Muscle layer of duodenum (tissue), 2 donors: ENCODE results near the gene CDHR2.
"Not testable (repeated sequence)": the region's sequence is repeated elsewhere in the genome, so short reads cannot be mapped to it uniquely, and the experiment has no call there.

Source experiments
- H3K27ac ChIP-seq: one replicate; pipeline ENCODE4 v1.7.0; 2013; ENCODE audit warnings: mild to moderate bottlenecking, low read length
- H3K27me3 ChIP-seq: one replicate; pipeline ENCODE4 v1.7.0; 2013; ENCODE audit warnings: low read depth, mild to moderate bottlenecking, control low read depth, low read length
- H3K36me3 ChIP-seq, 2 donors: one replicate each; pipeline ENCODE4 v1.7.0; 2013; ENCODE audit warnings: low read length in 2 of 2, control low read depth in 1 of 2, mild to moderate bottlenecking in 1 of 2; ENCODE audit not compliant: insufficient read depth in 2 of 2, control insufficient read depth in 1 of 2
- H3K4me1 ChIP-seq, 2 donors: one replicate each; pipeline ENCODE4 v1.7.0; 2013; ENCODE audit warnings: low read length in 2 of 2, mild to moderate bottlenecking in 2 of 2, control low read depth in 1 of 2, moderate library complexity in 1 of 2; ENCODE audit not compliant: insufficient read depth in 2 of 2, control insufficient read depth in 1 of 2
- H3K4me3 ChIP-seq, 2 donors: one replicate each; pipeline ENCODE4 v1.7.0; 2013; ENCODE audit warnings: low read length in 2 of 2, low read depth in 1 of 2, mild to moderate bottlenecking in 1 of 2
- H3K9me3 ChIP-seq, 2 donors: one replicate each; pipeline ENCODE4 v1.7.0; 2013; ENCODE audit warnings: low read length in 2 of 2, control low read depth in 1 of 2, mild to moderate bottlenecking in 1 of 2; ENCODE audit not compliant: control insufficient read depth in 1 of 2
- donor health status: healthy.

The CDHR2 gene

GRCh38 chr5:176593273-176593869 lies 44.2 kb downstream of the CDHR2 start:
- Histone ChIP-seq H3K4me1 (peaks cover 0 to 4% of the 10 kb centered on the region in 2 donors), H3K4me3 (no peak overlapping the region), H3K9me3 (no peaks in the 10 kb centered on the region), H3K27ac (no peak overlapping the region), H3K36me3 (no peaks in the 10 kb centered on the region), H3K27me3 (no peaks in the 10 kb centered on the region)

DNA sequence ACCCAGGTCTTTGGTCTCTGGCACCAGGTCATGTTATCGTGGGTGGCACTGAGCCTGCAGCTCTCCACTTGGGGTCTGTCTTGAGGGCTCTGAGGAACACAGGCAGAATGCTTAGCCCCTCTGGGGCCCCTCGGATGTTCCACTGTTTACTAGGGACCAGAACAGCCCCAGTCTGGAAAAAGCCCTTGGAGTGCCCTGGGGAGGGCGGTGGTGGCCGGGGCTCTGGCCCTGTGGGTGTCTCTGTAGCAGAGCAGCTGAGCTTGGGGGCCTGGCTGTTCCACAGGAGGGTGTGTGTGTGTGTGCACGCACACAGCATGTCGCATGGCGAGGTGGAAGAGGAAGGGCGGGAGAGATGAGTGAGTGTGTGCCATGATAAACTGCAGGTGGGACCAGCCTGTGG lies 45.4 kb downstream of the CDHR2 start:
- Histone ChIP-seq H3K4me1 (peaks cover 0 to 4% of the 10 kb centered on the region in 2 donors), H3K36me3 (no peaks in the 10 kb centered on the region), H3K9me3 (no peaks in the 10 kb centered on the region), H3K27me3 (peaks cover 4% of the 10 kb centered on the region), H3K4me3 (no peak overlapping the region), H3K27ac (no peak overlapping the region)

GRCh38 chr5:176595386-176595943 lies 46.3 kb downstream of the CDHR2 start:
- no peak overlapping the region for H3K4me3 ChIP-seq
- H3K27me3 ChIP-seq: peaks cover 4% of the 10 kb centered on the region
- H3K9me3 ChIP-seq: no peaks in the 10 kb centered on the region
- no peak overlapping the region for H3K27ac ChIP-seq
- no peaks in the 10 kb centered on the region for H3K36me3 ChIP-seq
- peaks cover 0 to 4% of the 10 kb centered on the region in 2 donors for H3K4me1 ChIP-seq

DNA sequence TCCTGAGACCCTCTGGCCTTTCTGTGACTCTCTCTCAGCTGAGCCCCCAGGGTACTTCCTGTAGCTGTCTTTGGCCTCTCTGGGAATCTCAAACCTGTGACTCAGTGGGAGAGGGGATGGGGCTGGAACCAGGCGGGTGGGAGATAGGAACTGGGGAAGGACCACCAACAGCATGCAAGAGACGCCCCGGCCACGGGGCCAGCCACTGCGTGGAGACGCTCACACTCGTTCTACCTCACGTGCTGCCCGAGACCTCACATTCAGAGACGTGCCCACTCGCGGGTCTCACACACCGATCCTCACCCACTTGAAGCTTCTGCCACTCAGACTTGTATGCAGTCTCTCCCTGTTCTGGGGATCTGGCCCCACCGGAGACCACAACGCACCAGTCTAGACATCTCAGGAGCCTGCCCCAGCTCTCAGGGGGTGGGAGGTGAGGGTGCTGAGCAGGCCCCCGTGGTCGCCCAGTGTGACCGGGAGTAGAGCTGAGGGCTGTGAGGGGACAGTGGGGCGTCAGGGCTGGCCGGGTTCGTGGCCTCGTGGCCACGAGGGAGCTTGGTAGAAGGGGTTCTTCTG lies 47.0 kb downstream of the CDHR2 start:
- no peak overlapping the region for H3K27ac ChIP-seq
- no peaks in the 10 kb centered on the region for H3K9me3 ChIP-seq
- no peaks in the 10 kb centered on the region for H3K36me3 ChIP-seq
- peaks cover 0 to 4% of the 10 kb centered on the region in 2 donors for H3K4me1 ChIP-seq
- H3K4me3 ChIP-seq: peak overlapping the region in 1 of 2 donors; percentile 49
- H3K27me3 ChIP-seq: peaks cover 4% of the 10 kb centered on the region

GRCh38 chr5:176596689-176597416 lies 47.7 kb downstream of the CDHR2 start:
- peaks cover 4% of the 10 kb centered on the region for H3K27me3 ChIP-seq
- H3K36me3 ChIP-seq: no peaks in the 10 kb centered on the region
- H3K9me3 ChIP-seq: no peaks in the 10 kb centered on the region
- no peak overlapping the region for H3K27ac ChIP-seq
- peak overlapping the region in 1 of 2 donors; percentile 49 for H3K4me3 ChIP-seq
- peaks cover 0 to 4% of the 10 kb centered on the region in 2 donors for H3K4me1 ChIP-seq

DNA sequence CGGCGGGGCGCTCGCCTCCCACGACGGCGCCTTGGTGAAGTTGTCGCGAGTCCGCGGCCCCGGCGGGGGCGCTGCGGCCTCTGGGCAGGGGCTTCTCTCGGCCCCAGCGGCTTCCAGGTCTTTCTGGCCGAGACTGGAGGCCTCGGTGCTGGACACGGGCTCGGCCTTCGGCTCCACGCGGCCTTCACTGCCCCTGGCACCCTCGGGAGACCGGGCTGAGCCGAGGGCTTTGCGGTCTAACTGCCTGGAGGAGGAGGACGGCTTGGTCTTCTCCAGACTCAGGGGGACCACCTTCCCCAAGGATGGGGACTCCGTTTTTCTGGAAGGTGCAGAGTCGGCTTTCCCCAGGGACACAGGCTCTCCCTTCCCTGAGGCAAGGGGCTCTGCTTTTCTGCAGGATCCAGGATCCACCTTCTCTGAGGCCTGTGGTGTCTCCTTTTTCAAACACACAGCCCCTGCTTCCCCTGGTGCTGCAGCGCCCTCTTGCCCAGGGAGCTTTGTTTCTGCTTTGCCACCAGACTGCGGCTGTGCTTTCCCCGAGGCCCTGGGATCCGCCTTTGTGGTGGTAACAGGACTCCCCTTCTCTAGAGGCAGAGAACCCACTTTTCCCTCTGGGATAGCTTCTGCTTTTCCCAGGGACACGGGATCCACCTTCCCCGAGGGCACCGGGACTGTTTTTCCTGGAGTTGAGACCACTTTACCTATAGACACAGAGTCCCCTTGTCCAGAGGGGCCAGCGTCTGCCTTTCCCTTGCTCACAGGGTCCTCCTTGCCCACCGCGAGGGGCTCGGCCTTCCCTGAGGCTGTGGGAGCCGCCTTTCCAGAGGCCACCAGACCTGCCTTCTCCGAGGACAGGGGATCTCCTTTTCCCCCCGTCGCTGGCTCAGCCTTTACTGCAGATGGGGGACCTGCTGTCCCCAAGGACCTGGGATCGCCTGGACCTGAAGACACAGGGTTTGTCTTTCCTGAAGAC lies 48.6 kb downstream of the CDHR2 start:
- H3K9me3 ChIP-seq: no peaks in the 10 kb centered on the region
- H3K4me1 ChIP-seq: peaks cover 0 to 4% of the 10 kb centered on the region in 2 donors
- H3K27me3 ChIP-seq: peaks cover 4% of the 10 kb centered on the region
- H3K4me3 ChIP-seq: peak overlapping the region in 1 of 2 donors; percentile 49
- H3K36me3 ChIP-seq: no peaks in the 10 kb centered on the region
- no peak overlapping the region for H3K27ac ChIP-seq

DNA sequence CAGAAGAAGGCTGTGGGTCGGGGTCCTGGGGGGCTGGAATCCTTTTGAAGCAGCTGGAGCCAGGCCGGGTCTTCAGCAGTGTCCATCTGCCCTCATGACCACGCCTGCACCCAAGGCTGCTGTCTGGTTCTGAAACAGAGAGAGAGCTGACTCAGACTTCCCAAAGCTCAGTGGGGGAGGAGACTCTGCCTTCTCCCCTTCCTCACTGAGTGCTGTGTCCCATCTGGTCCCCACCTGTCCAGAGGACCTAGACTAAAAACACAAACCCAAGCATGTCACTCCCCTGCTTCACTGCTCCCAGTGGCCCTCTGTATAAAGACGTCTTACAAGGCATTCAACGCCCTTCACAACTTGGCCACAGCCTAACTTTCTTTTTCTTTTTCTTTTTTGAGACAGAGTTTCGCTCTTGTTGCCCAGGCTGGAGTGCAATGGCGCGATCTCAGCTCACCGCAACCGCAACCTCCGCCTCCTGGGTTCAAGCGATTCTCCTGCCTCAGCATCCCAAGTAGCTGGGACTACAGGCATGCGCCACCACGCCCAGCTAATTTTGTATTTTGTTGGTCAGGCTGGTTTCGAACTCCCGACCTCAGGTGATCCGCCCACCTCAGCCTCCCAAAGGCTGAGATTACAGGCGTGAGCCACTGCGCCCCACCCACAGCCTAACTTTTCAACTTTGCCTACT lies 50.7 kb downstream of the CDHR2 start:
- H3K4me1 ChIP-seq, H3K27me3 ChIP-seq, H3K27ac ChIP-seq, H3K36me3 ChIP-seq, H3K9me3 ChIP-seq, H3K4me3 ChIP-seq: not testable (repeated sequence)

DNA sequence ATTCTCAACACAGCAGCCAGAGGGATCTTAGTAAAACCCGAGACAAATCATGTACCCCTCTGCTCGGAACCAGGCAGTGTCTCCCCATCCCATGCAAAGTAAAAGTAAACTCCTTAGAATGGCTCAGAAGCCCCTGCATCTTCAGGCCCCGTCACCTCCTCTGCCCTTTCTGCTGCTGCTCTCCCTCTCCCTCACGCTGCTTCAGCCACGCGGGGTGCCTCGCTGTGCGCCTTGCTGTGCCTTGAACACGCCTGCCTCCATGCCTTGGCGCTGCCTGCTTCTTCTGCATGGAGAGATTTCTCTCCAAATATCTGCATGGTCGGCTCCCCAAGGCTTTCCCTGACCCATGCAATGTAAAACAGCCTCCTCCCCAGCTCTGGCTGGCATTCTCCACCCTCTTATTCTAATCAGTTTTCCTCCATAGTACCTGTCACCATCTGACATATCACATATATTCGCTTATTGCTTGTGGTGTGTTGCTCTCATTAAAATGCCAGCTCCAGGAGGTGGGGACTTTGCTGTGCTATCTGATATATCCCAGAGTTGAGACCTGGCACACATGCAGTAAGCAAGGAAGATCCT lies 52.9 kb downstream of the CDHR2 start:
- H3K27me3 ChIP-seq: peaks cover 4% of the 10 kb centered on the region
- H3K4me3 ChIP-seq: no peak overlapping the region
- no peaks in the 10 kb centered on the region for H3K9me3 ChIP-seq
- no peak overlapping the region for H3K27ac ChIP-seq
- H3K36me3 ChIP-seq: no peaks in the 10 kb centered on the region
- H3K4me1 ChIP-seq: peaks cover 0 to 3% of the 10 kb centered on the region in 2 donors

GRCh38 chr5:176603091-176603490 lies 53.9 kb downstream of the CDHR2 start:
- Histone ChIP-seq H3K27me3 (peaks cover 4% of the 10 kb centered on the region), H3K4me1 (no peaks in the 10 kb centered on the region)

GRCh38 chr5:176606032-176606431 lies 56.9 kb downstream of the CDHR2 start:
- no peaks in the 10 kb centered on the region for H3K4me1 ChIP-seq
- no peaks in the 10 kb centered on the region for H3K9me3 ChIP-seq
- no peaks in the 10 kb centered on the region for H3K36me3 ChIP-seq
- H3K27me3 ChIP-seq: no peaks in the 10 kb centered on the region
- no peak overlapping the region for H3K27ac ChIP-seq
- H3K4me3 ChIP-seq: no peak overlapping the region

More at GRCh38 chr5:176603091-176603490, 53.9 kb downstream of the CDHR2 start:
- Histone ChIP-seq H3K36me3 (no peaks in the 10 kb centered on the region), H3K9me3 (no peaks in the 10 kb centered on the region), H3K4me3 (no peak overlapping the region), H3K27ac (no peak overlapping the region)
